IMR-90 (cell line): ENCODE results near the gene PTPRF.

ENCODE experiments used
- BHLHE40 ChIP-seq: fragments of 150-350 bp; IDR thresholded peaks from 2 replicates; pipeline ENCODE4 v1.6.1; 2016; ENCODE audit warnings: mild to moderate bottlenecking, low read depth, low read length
- CEBPB ChIP-seq: IDR thresholded peaks from 2 replicates; pipeline ENCODE4 v1.6.1; 2012; ENCODE audit warnings: low read depth, low read length, improper control_type of control experiment
- CTCF ChIP-seq: conservative IDR thresholded peaks from 2 replicates; pipeline ENCODE4 v1.5.1; 2012; ENCODE audit warnings: mild to moderate bottlenecking, low read depth, low read length, improper control_type of control experiment
- POLR2A ChIP-seq: IDR thresholded peaks from 2 replicates; pipeline ENCODE4 v1.6.1; 2012; ENCODE audit warnings: mild to moderate bottlenecking, low read depth, low read length
- RAD21 ChIP-seq: IDR thresholded peaks from 2 replicates; pipeline ENCODE4 v1.6.1; 2012; ENCODE audit warnings: low read length, improper control_type of control experiment
- USF2 ChIP-seq: fragments of 150-350 bp; IDR thresholded peaks from 2 replicates; pipeline ENCODE4 v1.6.1; 2017; ENCODE audit warnings: mild to moderate bottlenecking, antibody characterized with exemption, low read length, low read depth

- no peak for TF ChIP-seq POLR2A
- TF ChIP-seq CTCF = no peak
- no peak for TF ChIP-seq CEBPB
- no peak for TF ChIP-seq BHLHE40
- no peak for TF ChIP-seq RAD21
- no peak for TF ChIP-seq USF2
Measured at GRCh38 chr1:43513471-43514173, 17.1 kb upstream of the PTPRF start.
